HG03432 (cell line): ENCODE data around the gene BCL2.
"Not testable (repeated sequence)": the region's sequence is repeated elsewhere in the genome, so short reads cannot be mapped to it uniquely, and the experiment has no call there.

Experiments used
- ATAC-seq: cut with Tn5 transposase; IDR thresholded peaks from one replicate; pipeline ENCODE4 v1.9.1; 2021; ENCODE audit warnings: mild to moderate bottlenecking, moderate library complexity; ENCODE audit not compliant: unreplicated experiment

The BCL2 gene

GRCh38 chr18:63236921-63237846 lies 82.4 kb downstream of the BCL2 start:
- ATAC-seq: no peak

GRCh38 chr18:63236406-63236805 lies 83.2 kb downstream of the BCL2 start:
- no peak for ATAC-seq

GRCh38 chr18:63235920-63236319 lies 83.6 kb downstream of the BCL2 start:
- not testable (repeated sequence) for ATAC-seq

- ATAC-seq: no peak
Observed at GRCh38 chr18:63234841-63235240, 84.7 kb downstream of the BCL2 start.

GRCh38 chr18:63234432-63234831 lies 85.1 kb downstream of the BCL2 start:
- no peak for ATAC-seq

GRCh38 chr18:63233334-63233733 lies 86.2 kb downstream of the BCL2 start:
- no peak for ATAC-seq

GRCh38 chr18:63232826-63233225 lies 86.7 kb downstream of the BCL2 start:
- no peak for ATAC-seq

- ATAC-seq: no peak
Observed at GRCh38 chr18:63229971-63230370, 89.6 kb downstream of the BCL2 start.

- ATAC-seq: no peak
Observed at GRCh38 chr18:63225434-63225833, 94.1 kb downstream of the BCL2 start.

GRCh38 chr18:63224630-63225029 lies 94.9 kb downstream of the BCL2 start:
- peak; percentile 64 for ATAC-seq

GRCh38 chr18:63223837-63224236 lies 95.7 kb downstream of the BCL2 start:
- ATAC-seq: no peak

- ATAC-seq: no peak
Observed at GRCh38 chr18:63220903-63221302, 98.7 kb downstream of the BCL2 start.

- no peak for ATAC-seq
Observed at GRCh38 chr18:63218472-63218871, 101.1 kb downstream of the BCL2 start.

GRCh38 chr18:63216516-63217311 lies 102.9 kb downstream of the BCL2 start:
- ATAC-seq: peak; percentile 75

GRCh38 chr18:63213936-63214671 lies 105.5 kb downstream of the BCL2 start:
- ATAC-seq: no peak

- ATAC-seq: no peak
Observed at GRCh38 chr18:63213331-63213900, 106.2 kb downstream of the BCL2 start.

- no peak for ATAC-seq
Observed at GRCh38 chr18:63210521-63210920, 109.0 kb downstream of the BCL2 start.

- ATAC-seq: no peak
Observed at GRCh38 chr18:63208676-63209075, 110.9 kb downstream of the BCL2 start.

GRCh38 chr18:63207835-63208234 lies 111.7 kb downstream of the BCL2 start:
- no peak for ATAC-seq

GRCh38 chr18:63207143-63207790 lies 112.3 kb downstream of the BCL2 start:
- ATAC-seq: no peak
